HG03066 (cell line): ENCODE data around the gene ARTN.

ENCODE experiments used
- ATAC-seq: cut with Tn5 transposase; IDR thresholded peaks from one replicate; pipeline ENCODE4 v1.9.1; 2021; ENCODE audit warnings: low read depth; ENCODE audit not compliant: unreplicated experiment

ARTN gene

DNA sequence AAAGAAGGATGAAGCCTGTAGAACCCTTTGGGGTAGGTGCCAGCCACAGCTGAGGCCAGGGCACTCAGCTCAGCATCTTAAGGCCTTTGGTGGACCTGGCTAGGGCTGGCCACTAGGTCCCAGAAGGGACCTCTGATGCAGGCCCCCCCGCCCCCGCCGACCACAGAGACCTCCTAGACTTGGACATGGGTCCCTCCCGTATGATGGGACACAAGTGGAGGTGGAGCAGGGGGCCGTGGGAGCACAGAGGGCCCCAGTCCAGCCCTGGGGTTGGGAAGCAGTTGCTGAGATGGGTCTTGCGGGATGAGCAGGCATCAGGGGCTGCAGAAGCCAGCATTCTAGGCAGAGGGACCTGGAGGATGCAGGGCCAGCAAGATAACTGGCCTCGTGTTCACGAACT is 48.6 kb downstream of the ARTN start:
- no peak for ATAC-seq

- ATAC-seq: no peak
Observed at GRCh38 chr1:43982808-43983207, 49.2 kb downstream of the ARTN start.

DNA sequence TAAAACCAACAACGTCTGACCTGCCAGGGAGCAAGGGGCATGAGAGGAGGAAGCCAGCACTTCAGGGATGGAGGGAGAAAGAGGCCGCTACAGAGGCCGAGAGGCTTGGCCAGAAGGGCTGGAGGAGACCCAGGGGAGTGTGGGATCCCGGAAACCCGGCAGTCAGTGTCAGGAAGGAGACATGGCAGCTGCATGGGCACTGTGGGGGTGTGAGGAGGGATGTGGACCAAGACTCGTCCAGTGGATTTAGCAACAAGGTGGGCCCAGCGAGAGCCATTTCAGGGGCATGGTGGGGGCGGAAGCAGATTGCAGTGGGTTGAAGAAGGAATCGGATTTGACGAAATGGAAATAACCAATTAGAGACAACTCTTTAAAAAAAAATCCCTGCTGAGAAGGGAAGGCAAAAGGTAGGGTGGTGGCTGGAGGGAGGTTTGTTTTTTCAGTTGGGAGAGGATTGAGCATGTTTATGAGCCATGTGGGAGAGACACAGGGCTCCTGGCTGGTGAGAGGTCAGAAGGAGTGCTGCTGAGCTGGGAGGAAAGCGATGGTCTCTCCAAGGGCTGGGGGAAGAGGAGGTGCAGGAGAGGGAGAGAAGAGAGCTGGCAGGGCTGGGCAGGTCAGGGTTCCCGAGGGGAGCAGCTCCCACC is 49.8 kb downstream of the ARTN start:
- no peak for ATAC-seq

DNA sequence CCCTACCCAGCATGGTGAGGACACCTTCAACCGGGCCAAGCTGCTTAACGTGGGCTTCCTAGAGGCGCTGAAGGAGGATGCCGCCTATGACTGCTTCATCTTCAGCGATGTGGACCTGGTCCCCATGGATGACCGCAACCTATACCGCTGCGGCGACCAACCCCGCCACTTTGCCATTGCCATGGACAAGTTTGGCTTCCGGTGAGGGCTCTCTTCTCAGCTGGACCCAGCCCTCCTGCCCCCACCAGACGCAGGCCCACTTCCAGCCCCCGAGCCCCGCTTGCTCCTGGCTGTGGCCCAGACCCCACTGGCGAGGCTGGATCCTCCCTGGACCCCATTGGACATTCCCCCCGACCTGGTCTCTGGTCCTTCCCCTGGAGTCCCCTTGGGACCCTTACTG is 51.3 kb downstream of the ARTN start:
- ATAC-seq: no peak

- no peak for ATAC-seq
Observed at GRCh38 chr1:43985984-43986595, 52.5 kb downstream of the ARTN start.

GRCh38 chr1:43986712-43987111 is 53.1 kb downstream of the ARTN start:
- no peak for ATAC-seq
